Activated CD8-positive, alpha-beta memory T cell treated with anti-CD3 and anti-CD28 coated beads, Interleukin-2, amount 10 ng/mL, durations not matched to agents 7 days and 5 days (primary cell): ENCODE data around the gene OTULINL. TPM values are rescaled to one million over a fixed set of nuclear protein-coding genes. Genes with fewer than 3 reads are reported as not detected.

ENCODE experiments used
- total RNA-seq, 2 experiments: library from RNA; stranded (reverse); gene quantifications; one replicate each; pipeline ENCODE4 v1.2.3, GENCODE V29; 2021

The OTULINL gene
- total RNA-seq, 2 experiments from 2014 or later, result 46.7 to 61.5 TPM

Other genes with a start within 250 kb of the OTULINL start
- gene OTULIN, start 82.9 kb downstream of the OTULINL start, total RNA-seq, result 100 to 1,000 TPM in 1 of 2 experiments, 10 to 100 TPM in 1; 87.8 to 123 TPM